CD4-positive, alpha-beta T cell (primary cell): ENCODE results near the gene ANTXR1. TPM values are rescaled to one million over a fixed set of nuclear protein-coding genes. Genes with fewer than 3 reads are reported as not detected.
A peak's percentile ranks its signal among the peaks of the same experiment; 100 is the strongest.

Experiments
- ATAC-seq: fragments of 200-7000 bp; cut with Tn5 transposase; one replicate; pipeline ENCODE4 v1.10.0; 2022; ENCODE audit warnings: mild to moderate bottlenecking; ENCODE audit not compliant: poor library complexity
- CTCF ChIA-PET: fragments of 350-600 bp; sonication (Branson Sonifier 250); formaldehyde crosslinking; loops from one replicate; lab custom pipeline; 2021; ENCODE audit warnings: antibody characterized with exemption, inconsistent platforms; lab: Charles Lee
- POLR2A ChIA-PET: fragments of 350-600 bp; sonication (Branson Sonifier 250); formaldehyde crosslinking; loops from one replicate; lab custom pipeline; 2021; ENCODE audit warnings: antibody characterized with exemption, inconsistent platforms; lab: Charles Lee
- DNase-seq, 14 experiments: peaks; one replicate each; pipeline ENCODE4 v3.0.0-alpha.2; 2013 to 2020; ENCODE audit warnings: mixed read lengths in 2 of 14
- H3K27ac ChIP-seq, 2 donors: one replicate each; pipeline versions ENCODE4 v1.5.1 to v1.7.0; 2013; ENCODE audit warnings: low read length in 2 of 2, low read depth in 1 of 2, mild to moderate bottlenecking in 1 of 2
- H3K27me3 ChIP-seq, 2 experiments: 1 replicate in 1 of 2; 2 replicates in 1 of 2; pipeline versions ENCODE4 v1.6.1 to v1.7.0; 2013; ENCODE audit warnings: low read length in 2 of 2, control low read depth in 1 of 2, mild to moderate bottlenecking in 1 of 2, moderate library complexity in 1 of 2; ENCODE audit not compliant: insufficient read depth in 2 of 2, control insufficient read depth in 1 of 2
- H3K36me3 ChIP-seq: one replicate; pipeline ENCODE4 v1.6.1; 2013; ENCODE audit warnings: low read length, control low read depth; ENCODE audit not compliant: insufficient read depth
- H3K4me1 ChIP-seq: one replicate; pipeline ENCODE4 v1.6.1; 2013; ENCODE audit warnings: low read length, control low read depth; ENCODE audit not compliant: insufficient read depth
- H3K4me3 ChIP-seq: one replicate; pipeline ENCODE4 v1.5.1; 2013; ENCODE audit warnings: mild to moderate bottlenecking, low read length, moderate library complexity
- H3K9me3 ChIP-seq, 2 experiments: 1 replicate in 1 of 2; 2 replicates in 1 of 2; pipeline versions ENCODE4 v1.6.1 to v1.7.0; 2013; ENCODE audit warnings: low read length in 2 of 2, mild to moderate bottlenecking in 2 of 2, control low read depth in 1 of 2, moderate library complexity in 1 of 2; ENCODE audit not compliant: control insufficient read depth in 1 of 2, insufficient read depth in 1 of 2
- H3K27ac Mint-ChIP-seq: one replicate; pipeline ENCODE4 v1.8.0; 2020; ENCODE audit warnings: mixed read lengths
- H3K27me3 Mint-ChIP-seq: one replicate; pipeline ENCODE4 v1.8.0; 2021; ENCODE audit warnings: mixed read lengths
- H3K36me3 Mint-ChIP-seq: one replicate; pipeline ENCODE4 v1.8.0; 2021; ENCODE audit warnings: low read depth, mixed read lengths
- H3K4me1 Mint-ChIP-seq: one replicate; pipeline ENCODE4 v1.8.0; 2021; ENCODE audit warnings: low read depth, mixed read lengths
- H3K4me3 Mint-ChIP-seq: one replicate; pipeline ENCODE4 v1.8.0; 2020; ENCODE audit warnings: mild to moderate bottlenecking, mixed read lengths
- H3K9me3 Mint-ChIP-seq: one replicate; pipeline ENCODE4 v1.8.0; 2020; ENCODE audit warnings: mixed read lengths
- intact Hi-C, 2 experiments: fragments of 100-400 bp; cut with DNase I in 1 of 2; cut with micrococcal nuclease in 1 of 2; formaldehyde crosslinking; loops; one replicate each; pipeline versions ENCODE4 v1.15.1 to v1.9.0; 2023 to 2025; cut with DNase I, micrococcal nuclease
- polyA plus RNA-seq, 2 donors: library from polyadenylated mRNA; unstranded; fragments of 120-200 nt; gene quantifications; one replicate each; pipeline ENCODE4 v1.2.1, GENCODE V29; 2013
- total RNA-seq, 174 experiments: library from RNA in 2 of 174; stranded (reverse) in 2 of 174; gene quantifications; one replicate each; pipeline ENCODE4 v1.2.3 and lab custom pipeline; 2021 to 2026
- TF ChIP-seq, protein P1 (sequence below): fragments of 200-600 bp; IDR thresholded peaks from one replicate; pipeline ENCODE4 v1.8.0; 2022; ENCODE audit warnings: antibody characterized with exemption, mild to moderate bottlenecking

The ANTXR1 gene
- total RNA-seq (not detected), total RNA-seq (lab: John Stamatoyannopoulos, UW) (0 to 0.91 (median 0.04) reads per million in 172 experiments)
- 0.01 TPM for polyA plus RNA-seq (2013, experiment 1 of 2)
- polyA plus RNA-seq (2013, experiment 2 of 2): 3.2 TPM

DNA sequence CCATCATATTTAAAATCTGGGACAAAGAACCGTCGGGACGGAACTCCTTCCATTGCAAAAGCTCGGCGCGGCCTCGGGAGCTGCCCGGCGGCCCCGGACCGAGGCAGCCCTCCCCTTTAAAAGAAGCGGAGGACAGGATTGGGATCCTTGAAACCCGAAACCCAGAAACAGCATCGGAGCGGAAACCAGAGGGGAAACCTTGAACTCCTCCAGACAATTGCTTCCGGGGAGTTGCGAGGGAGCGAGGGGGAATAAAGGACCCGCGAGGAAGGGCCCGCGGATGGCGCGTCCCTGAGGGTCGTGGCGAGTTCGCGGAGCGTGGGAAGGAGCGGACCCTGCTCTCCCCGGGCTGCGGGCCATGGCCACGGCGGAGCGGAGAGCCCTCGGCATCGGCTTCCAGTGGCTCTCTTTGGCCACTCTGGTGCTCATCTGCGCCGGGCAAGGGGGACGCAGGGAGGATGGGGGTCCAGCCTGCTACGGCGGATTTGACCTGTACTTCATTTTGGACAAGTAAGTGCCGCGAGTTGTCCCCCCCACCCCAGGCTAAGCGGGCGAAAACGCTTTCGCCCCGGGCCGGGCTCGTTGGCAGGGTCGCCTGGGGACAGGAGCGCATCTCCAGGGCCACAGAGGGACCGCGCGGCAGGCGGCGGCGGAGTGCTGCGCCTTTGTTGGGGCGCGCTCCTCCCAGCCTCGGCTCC, at the start of gene ANTXR1:
TSS of gene ANTXR1 (plus strand) at position 38 of the 698 bp plus-strand sequence. CDS start at position 359, 321 bp downstream.
- peaks cover 48 to 56% of the 10 kb centered on the region in 2 experiments for H3K27me3 ChIP-seq
- intact Hi-C loops: no loop called here
- Mint-ChIP-seq H3K36me3 (no peaks in the 10 kb centered on the region), H3K4me1 (peaks cover 16% of the 10 kb centered on the region), H3K9me3 (no peaks in the 10 kb centered on the region), H3K4me3 (peak within 1 kb of the TSS; percentile 75), H3K27ac (no peak within 1 kb of the TSS), H3K27me3 (peaks cover 66% of the 10 kb centered on the region)
- H3K36me3 ChIP-seq: no peaks in the 10 kb centered on the region
- POLR2A ChIA-PET: no interaction called here
- peak in 7 of 14 experiments; percentile 0 to 30 (median 3) for DNase-seq
- no peak within 1 kb of the TSS for H3K27ac ChIP-seq
- TF ChIP-seq, protein P1, sequence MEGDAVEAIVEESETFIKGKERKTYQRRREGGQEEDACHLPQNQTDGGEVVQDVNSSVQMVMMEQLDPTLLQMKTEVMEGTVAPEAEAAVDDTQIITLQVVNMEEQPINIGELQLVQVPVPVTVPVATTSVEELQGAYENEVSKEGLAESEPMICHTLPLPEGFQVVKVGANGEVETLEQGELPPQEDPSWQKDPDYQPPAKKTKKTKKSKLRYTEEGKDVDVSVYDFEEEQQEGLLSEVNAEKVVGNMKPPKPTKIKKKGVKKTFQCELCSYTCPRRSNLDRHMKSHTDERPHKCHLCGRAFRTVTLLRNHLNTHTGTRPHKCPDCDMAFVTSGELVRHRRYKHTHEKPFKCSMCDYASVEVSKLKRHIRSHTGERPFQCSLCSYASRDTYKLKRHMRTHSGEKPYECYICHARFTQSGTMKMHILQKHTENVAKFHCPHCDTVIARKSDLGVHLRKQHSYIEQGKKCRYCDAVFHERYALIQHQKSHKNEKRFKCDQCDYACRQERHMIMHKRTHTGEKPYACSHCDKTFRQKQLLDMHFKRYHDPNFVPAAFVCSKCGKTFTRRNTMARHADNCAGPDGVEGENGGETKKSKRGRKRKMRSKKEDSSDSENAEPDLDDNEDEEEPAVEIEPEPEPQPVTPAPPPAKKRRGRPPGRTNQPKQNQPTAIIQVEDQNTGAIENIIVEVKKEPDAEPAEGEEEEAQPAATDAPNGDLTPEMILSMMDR: peak; percentile 32
- CTCF ChIA-PET: interaction anchor here (0.6 kb wide), 2 partner anchors 20 to 1675 kb away, joined by 3 read pairs; no protein-coding TSS in a partner anchor
- H3K9me3 ChIP-seq: peaks cover 0 to 6% of the 10 kb centered on the region in 2 experiments
- H3K4me1 ChIP-seq: peaks cover 20% of the 10 kb centered on the region
- peak within 1 kb of the TSS; percentile 64 for H3K4me3 ChIP-seq
- peak; percentile 48 for ATAC-seq

DNA sequence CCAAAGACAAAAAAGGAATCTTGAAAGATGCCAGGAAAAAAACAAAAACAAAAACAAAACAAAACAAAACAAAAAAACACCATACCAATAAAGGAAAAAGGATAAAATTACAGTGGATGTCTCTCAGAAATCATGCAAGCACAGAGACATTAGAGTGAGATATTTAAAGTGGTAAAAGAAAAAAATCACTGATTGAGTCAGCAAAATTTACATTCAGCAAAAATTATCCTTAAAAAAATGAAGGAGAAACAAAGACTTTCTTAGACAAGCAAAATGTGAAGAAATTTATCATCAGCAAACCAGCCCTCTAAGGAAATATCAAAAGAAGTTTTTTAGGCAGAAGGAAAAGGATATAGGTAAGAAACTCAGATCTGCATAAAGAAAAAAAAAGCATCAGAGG, 48.7 kb upstream of the ANTXR1 start:
- Mint-ChIP-seq H3K4me1 (no peaks in the 10 kb centered on the region), H3K27ac (no peak overlapping the region), H3K9me3 (no peaks in the 10 kb centered on the region), H3K27me3 (peaks cover 12% of the 10 kb centered on the region), H3K4me3 (no peak overlapping the region), H3K36me3 (no peaks in the 10 kb centered on the region)
- Histone ChIP-seq H3K36me3 (no peaks in the 10 kb centered on the region), H3K9me3 (no peaks in the 10 kb centered on the region), H3K27me3 (peaks cover 0 to 4% of the 10 kb centered on the region in 2 experiments), H3K27ac (no peak overlapping the region), H3K4me1 (no peaks in the 10 kb centered on the region), H3K4me3 (no peak overlapping the region)
- CTCF ChIA-PET: no interaction called here
- POLR2A ChIA-PET: no interaction called here
- intact Hi-C loops: no loop called here
- TF ChIP-seq, protein P1: no peak
- DNase-seq: no peak
- ATAC-seq: no peak

DNA sequence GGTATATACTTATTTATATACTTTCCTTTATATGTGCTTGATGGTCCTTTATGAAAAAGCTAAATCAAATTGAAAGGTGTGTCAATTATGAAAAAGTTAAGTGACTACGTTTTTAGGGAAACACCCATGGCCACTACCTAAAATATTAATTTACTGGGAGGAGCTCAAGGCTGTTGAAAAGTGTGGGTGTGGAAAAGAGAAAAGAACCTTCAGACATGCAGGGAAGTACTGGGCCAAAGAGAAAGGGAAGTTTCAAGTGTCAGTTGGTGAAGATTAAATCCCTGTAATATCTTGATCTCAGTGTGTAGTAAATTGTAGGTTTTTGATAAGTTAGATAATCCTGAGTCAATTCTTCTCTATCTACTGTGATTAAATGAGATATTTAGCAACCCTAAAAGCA, 44.8 kb upstream of the ANTXR1 start:
- Histone ChIP-seq H3K27me3 (no peaks in the 10 kb centered on the region), H3K27ac (no peak overlapping the region), H3K4me1 (no peaks in the 10 kb centered on the region), H3K36me3 (no peaks in the 10 kb centered on the region), H3K9me3 (no peaks in the 10 kb centered on the region), H3K4me3 (no peak overlapping the region)
- H3K27me3 Mint-ChIP-seq: peaks cover 4% of the 10 kb centered on the region
- ChIA-PET CTCF (no interaction called here), POLR2A (no interaction called here)
- ATAC-seq (no peak), DNase-seq (no peak)
- H3K4me1 Mint-ChIP-seq: no peaks in the 10 kb centered on the region
- H3K36me3 Mint-ChIP-seq: no peaks in the 10 kb centered on the region
- TF ChIP-seq, protein P1: no peak
- no peak overlapping the region for H3K4me3 Mint-ChIP-seq
- H3K27ac Mint-ChIP-seq: no peak overlapping the region
- intact Hi-C loops: no loop called here
- no peaks in the 10 kb centered on the region for H3K9me3 Mint-ChIP-seq
